WI38 (cell line): ENCODE measurements around the gene ADCYAP1R1.

Experiments used
- H3K4me3 ChIP-seq: 2 replicates; pipeline ENCODE4 v1.5.1; 2011; ENCODE audit warnings: low read depth, mild to moderate bottlenecking, control low read depth, low read length
- TF ChIP-seq, protein P1 (sequence below): IDR thresholded peaks from 2 replicates; pipeline ENCODE4 v1.5.1; 2012; ENCODE audit warnings: low read depth, mild to moderate bottlenecking, control low read depth, low read length

Gene ADCYAP1R1

DNA sequence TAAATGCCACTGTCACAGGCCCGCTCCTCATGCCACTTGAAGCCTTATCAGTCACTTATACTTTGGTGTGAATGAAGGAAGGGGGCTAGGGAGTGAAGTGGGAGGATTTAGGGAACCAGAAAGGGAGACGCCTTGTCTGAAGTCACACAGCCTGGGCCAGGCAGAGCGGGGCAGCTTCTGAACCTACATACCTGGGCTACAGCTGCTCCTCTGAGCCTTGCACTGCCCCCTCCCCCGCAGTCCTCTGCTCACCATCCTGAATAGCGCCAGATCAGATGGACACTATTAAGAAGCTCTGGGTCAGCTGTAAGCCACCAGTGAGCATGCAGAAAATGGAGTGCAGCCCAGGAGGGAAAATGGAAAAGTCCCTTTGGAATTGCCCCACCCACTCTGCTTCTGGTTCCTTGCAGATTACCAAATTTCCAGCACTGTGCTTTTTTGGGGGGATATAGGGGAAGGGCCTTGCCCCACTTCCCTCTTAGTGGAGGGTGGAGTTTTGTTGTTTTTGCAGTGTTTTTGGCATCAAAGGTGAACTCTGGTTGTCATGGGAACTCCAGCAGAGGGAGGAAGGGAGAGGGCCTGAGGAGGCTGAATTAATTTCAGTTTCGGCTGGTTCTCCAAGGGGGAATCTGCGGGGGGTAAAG is 35.0 kb upstream of the ADCYAP1R1 start:
- H3K4me3 ChIP-seq: no peak overlapping the region
- TF ChIP-seq, protein P1, sequence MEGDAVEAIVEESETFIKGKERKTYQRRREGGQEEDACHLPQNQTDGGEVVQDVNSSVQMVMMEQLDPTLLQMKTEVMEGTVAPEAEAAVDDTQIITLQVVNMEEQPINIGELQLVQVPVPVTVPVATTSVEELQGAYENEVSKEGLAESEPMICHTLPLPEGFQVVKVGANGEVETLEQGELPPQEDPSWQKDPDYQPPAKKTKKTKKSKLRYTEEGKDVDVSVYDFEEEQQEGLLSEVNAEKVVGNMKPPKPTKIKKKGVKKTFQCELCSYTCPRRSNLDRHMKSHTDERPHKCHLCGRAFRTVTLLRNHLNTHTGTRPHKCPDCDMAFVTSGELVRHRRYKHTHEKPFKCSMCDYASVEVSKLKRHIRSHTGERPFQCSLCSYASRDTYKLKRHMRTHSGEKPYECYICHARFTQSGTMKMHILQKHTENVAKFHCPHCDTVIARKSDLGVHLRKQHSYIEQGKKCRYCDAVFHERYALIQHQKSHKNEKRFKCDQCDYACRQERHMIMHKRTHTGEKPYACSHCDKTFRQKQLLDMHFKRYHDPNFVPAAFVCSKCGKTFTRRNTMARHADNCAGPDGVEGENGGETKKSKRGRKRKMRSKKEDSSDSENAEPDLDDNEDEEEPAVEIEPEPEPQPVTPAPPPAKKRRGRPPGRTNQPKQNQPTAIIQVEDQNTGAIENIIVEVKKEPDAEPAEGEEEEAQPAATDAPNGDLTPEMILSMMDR: no peak

DNA sequence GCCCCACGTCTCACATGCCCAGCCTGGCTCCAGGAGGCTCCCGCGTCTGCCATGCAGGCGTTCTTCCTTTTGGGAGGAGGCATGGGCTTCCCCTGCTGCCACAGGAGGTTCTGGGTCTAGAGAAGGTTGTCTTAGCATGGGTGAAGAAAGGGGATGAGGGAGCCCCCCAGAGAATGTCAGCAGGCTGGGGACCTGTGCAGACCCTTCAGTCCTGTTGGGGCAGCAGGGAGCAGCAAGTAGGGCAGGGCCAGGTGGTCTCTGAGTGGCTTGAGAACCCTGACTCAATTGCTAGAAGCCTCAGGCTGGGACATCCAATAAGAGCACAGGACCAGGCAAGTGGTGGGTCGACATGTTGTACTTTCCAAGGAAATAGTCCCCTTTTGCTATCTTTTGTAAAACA is 34.4 kb upstream of the ADCYAP1R1 start:
- TF ChIP-seq, protein P1: no peak
- H3K4me3 ChIP-seq: no peak overlapping the region

DNA sequence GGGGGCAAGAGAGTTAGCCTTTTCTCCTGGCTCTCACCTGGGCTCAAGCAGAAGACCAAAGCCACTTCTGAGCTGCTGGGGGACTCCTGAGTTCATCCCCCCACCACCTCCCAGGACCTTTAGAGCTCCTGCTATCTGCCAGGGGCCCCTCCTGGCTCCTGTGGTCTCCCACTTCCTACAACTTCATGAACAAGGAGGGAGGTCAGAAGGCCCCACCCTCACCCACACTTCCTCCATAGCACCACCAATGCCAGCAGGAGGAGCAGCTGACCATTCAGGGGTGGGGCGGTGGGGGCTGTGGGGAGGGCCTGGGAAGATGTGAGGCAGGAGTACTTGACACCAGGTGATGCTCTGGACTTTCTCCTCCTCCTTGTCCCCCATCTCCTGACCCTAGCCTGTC is 32.6 kb upstream of the ADCYAP1R1 start:
- TF ChIP-seq, protein P1: no peak
- no peak overlapping the region for H3K4me3 ChIP-seq

DNA sequence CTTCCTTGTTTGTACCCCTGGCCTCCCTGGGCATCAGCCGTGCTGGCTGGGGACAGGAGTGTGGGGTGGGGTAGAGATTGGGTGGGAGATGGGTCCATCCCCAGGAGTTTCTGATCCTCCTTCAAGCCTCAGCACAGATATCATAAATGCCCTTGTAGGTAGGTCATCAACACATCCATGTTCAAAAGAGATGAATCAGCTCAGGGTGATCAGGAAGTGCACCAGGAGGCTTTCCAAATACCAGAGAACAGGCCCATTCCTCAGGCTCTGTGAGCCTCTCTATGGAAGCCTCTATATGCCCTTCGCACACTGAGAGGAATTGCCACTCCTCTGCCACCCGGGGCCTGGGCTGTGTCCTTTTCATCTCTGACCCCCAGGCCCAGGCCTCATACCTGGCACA is 31.9 kb upstream of the ADCYAP1R1 start:
- no peak overlapping the region for H3K4me3 ChIP-seq
- TF ChIP-seq, protein P1: no peak

DNA sequence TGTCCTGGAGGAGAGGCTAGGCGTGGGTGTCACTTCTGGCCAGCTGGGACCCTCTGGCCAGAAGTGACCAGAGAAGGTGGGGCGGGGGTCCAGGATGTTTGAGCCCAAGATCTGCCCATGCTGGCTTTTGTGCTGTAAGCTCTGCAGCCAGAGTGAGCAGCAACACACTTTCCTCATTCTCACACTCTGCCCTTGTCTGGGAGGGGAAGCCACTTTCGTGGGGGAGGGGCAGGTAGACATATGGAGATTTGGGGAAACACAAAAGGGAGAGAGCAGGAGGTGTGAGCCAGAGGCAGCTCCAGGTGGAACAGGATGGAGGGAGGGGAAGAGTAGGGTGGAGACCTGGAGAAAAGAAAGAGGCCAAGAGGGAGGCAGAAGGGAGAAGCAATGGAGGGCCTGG is 31.5 kb upstream of the ADCYAP1R1 start:
- H3K4me3 ChIP-seq: no peak overlapping the region
- TF ChIP-seq, protein P1: no peak

DNA sequence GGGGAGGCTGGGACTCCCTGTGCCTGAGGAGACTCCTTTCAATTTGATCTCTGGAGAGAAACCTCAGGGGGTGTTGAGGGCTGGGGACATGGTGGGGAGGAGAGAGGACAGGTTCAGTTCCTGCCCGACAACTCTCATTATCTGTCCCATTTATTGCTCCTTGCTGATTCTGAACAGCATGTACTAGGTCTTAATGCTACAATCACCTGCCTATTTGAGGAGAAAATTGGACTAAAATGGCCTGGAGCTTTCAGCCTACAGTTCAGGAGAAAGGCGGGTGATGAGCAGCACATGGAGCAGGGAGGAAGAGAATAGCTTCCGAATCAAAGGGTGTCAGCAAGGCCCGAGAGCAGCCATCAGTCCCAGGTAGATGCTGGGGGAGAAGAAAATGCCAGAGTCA is 30.0 kb upstream of the ADCYAP1R1 start:
- no peak overlapping the region for H3K4me3 ChIP-seq
- TF ChIP-seq, protein P1: no peak

DNA sequence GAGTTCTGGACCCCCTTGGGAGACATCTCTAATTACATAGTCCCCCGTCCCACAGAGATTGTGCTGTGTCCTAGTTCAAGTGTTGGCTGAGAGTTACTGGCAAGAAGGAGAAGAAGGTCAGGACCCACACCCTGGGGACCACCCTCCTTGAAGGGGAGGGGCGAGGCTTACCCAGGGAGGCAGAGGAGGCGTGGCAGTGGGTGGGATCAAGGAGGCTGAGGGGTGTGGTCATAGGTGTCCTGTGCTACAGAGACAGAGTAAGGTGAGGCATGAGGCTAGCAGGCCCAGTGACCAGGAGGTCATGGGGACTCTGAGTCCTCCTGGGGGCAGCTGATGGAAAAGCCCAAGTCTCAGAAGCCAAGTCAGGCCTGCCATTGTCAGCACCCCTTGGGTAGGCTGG is 29.4 kb upstream of the ADCYAP1R1 start:
- no peak overlapping the region for H3K4me3 ChIP-seq
- TF ChIP-seq, protein P1: no peak
